ENCODE results near the gene ENDOV.

The ENDOV gene

GRCh38 chr17:80384078-80384960 lies 30.6 kb upstream of the ENDOV start:
- no peak overlapping the region for H2BK120ac ChIP-seq (ENCODE audit: insufficient read depth, low read length, poor library complexity)
- no peak overlapping the region for H3K14ac ChIP-seq (ENCODE audit: low read length)
- no peak overlapping the region for H3K23ac ChIP-seq (ENCODE audit: low read length)
- no CpG with 5 or more reads among the region's 24 CpGs for WGBS (ENCODE audit: extremely low coverage, insufficient coverage, insufficient read length)
- no peak overlapping the region for H3K4ac ChIP-seq (ENCODE audit: low read depth, low read length)
- H3K79me2 ChIP-seq (ENCODE audit: control insufficient read depth, insufficient read depth, low read length, poor library complexity): no peaks in the 10 kb centered on the region
- H4K91ac ChIP-seq (ENCODE audit: low read depth, low read length): no peak overlapping the region
- no peak overlapping the region for H2BK5ac ChIP-seq (ENCODE audit: low read depth, low read length, poor library complexity)
- no peak overlapping the region for H3K4me2 ChIP-seq (ENCODE audit: low read length)
- no peak overlapping the region for H4K12ac ChIP-seq (ENCODE audit: low read depth, low read length)
- peaks cover 2 to 8% of the 10 kb centered on the region in 2 experiments for H3K4me1 ChIP-seq (ENCODE audit: control insufficient read depth in 1 of 2, insufficient read depth in 2 of 2, low read length in 2 of 2)
- no peaks in the 10 kb centered on the region for H3K27me3 ChIP-seq (ENCODE audit: insufficient read depth, low read length)
- no peak overlapping the region for H3K18ac ChIP-seq (ENCODE audit: low read length)
- H3K27ac ChIP-seq (ENCODE audit: low read depth, low read length): no peak overlapping the region
- no peak overlapping the region for H3K4me3 ChIP-seq (ENCODE audit: low read depth, low read length)
- no peaks in the 10 kb centered on the region for H3K9me3 ChIP-seq (ENCODE audit: insufficient read depth, low read depth, low read length)
- no peak overlapping the region for H4K8ac ChIP-seq (ENCODE audit: low read depth, low read length)
- H2BK12ac ChIP-seq (ENCODE audit: low read length): no peak overlapping the region
- no peak overlapping the region for H2AK5ac ChIP-seq (ENCODE audit: low read length)
- DNase-seq: no peak
- H3K36me3 ChIP-seq (ENCODE audit: control insufficient read depth in 1 of 2, insufficient read depth in 2 of 2, low read length in 2 of 2): peaks cover 64 to 66% of the 10 kb centered on the region in 2 experiments
- H3K79me1 ChIP-seq (ENCODE audit: low read length): no peaks in the 10 kb centered on the region
- H3K9ac ChIP-seq (ENCODE audit: low read length): no peak overlapping the region
- H2AFZ ChIP-seq (ENCODE audit: insufficient read depth, low read length, poor library complexity): no peak overlapping the region

- Histone ChIP-seq H3K23ac (ENCODE audit: low read length) (no peak overlapping the region), H3K79me2 (ENCODE audit: control insufficient read depth, insufficient read depth, low read length, poor library complexity) (no peaks in the 10 kb centered on the region)
- no CpG with 5 or more reads among the region's 9 CpGs for WGBS (ENCODE audit: extremely low coverage, insufficient coverage, insufficient read length)
Measured at GRCh38 chr17:80385046-80385445, 29.9 kb upstream of the ENDOV start.

GRCh38 chr17:80386341-80386740 lies 28.6 kb upstream of the ENDOV start:
- WGBS (ENCODE audit: extremely low coverage, insufficient coverage, insufficient read length): no CpG with 5 or more reads among the region's 14 CpGs
- no peaks in the 10 kb centered on the region for H3K27me3 ChIP-seq (ENCODE audit: insufficient read depth, low read length)
- H4K8ac ChIP-seq (ENCODE audit: low read depth, low read length): no peak overlapping the region
- H3K79me2 ChIP-seq (ENCODE audit: control insufficient read depth, insufficient read depth, low read length, poor library complexity): no peaks in the 10 kb centered on the region
- H2AFZ ChIP-seq (ENCODE audit: insufficient read depth, low read length, poor library complexity): no peak overlapping the region
- H4K91ac ChIP-seq (ENCODE audit: low read depth, low read length): no peak overlapping the region
- no peak overlapping the region for H3K4ac ChIP-seq (ENCODE audit: low read depth, low read length)
- H3K23ac ChIP-seq (ENCODE audit: low read length): no peak overlapping the region
- H2AK5ac ChIP-seq (ENCODE audit: low read length): no peak overlapping the region
- H3K18ac ChIP-seq (ENCODE audit: low read length): no peak overlapping the region
- no peaks in the 10 kb centered on the region for H3K9me3 ChIP-seq (ENCODE audit: insufficient read depth, low read depth, low read length)
- no peak for DNase-seq
- H3K36me3 ChIP-seq (ENCODE audit: control insufficient read depth in 1 of 2, insufficient read depth in 2 of 2, low read length in 2 of 2): peaks cover 56 to 59% of the 10 kb centered on the region in 2 experiments
- no peak overlapping the region for H3K27ac ChIP-seq (ENCODE audit: low read depth, low read length)
- H2BK5ac ChIP-seq (ENCODE audit: low read depth, low read length, poor library complexity): no peak overlapping the region
- no peak overlapping the region for H2BK12ac ChIP-seq (ENCODE audit: low read length)
- H2BK120ac ChIP-seq (ENCODE audit: insufficient read depth, low read length, poor library complexity): no peak overlapping the region
- H3K4me3 ChIP-seq (ENCODE audit: low read depth, low read length): no peak overlapping the region
- H4K12ac ChIP-seq (ENCODE audit: low read depth, low read length): no peak overlapping the region
- H3K79me1 ChIP-seq (ENCODE audit: low read length): no peaks in the 10 kb centered on the region
- H3K9ac ChIP-seq (ENCODE audit: low read length): no peak overlapping the region
- H3K14ac ChIP-seq (ENCODE audit: low read length): no peak overlapping the region
- H3K4me2 ChIP-seq (ENCODE audit: low read length): no peak overlapping the region
- peaks cover 8 to 16% of the 10 kb centered on the region in 2 experiments for H3K4me1 ChIP-seq (ENCODE audit: control insufficient read depth in 1 of 2, insufficient read depth in 2 of 2, low read length in 2 of 2)

More at GRCh38 chr17:80385046-80385445, 29.9 kb upstream of the ENDOV start:
- Histone ChIP-seq H2BK120ac (ENCODE audit: insufficient read depth, low read length, poor library complexity) (no peak overlapping the region), H4K12ac (ENCODE audit: low read depth, low read length) (no peak overlapping the region), H4K91ac (ENCODE audit: low read depth, low read length) (no peak overlapping the region), H3K4me3 (ENCODE audit: low read depth, low read length) (no peak overlapping the region), H3K14ac (ENCODE audit: low read length) (no peak overlapping the region), H3K18ac (ENCODE audit: low read length) (no peak overlapping the region), H2AFZ (ENCODE audit: insufficient read depth, low read length, poor library complexity) (no peak overlapping the region), H3K4ac (ENCODE audit: low read depth, low read length) (no peak overlapping the region), H3K27me3 (ENCODE audit: insufficient read depth, low read length) (no peaks in the 10 kb centered on the region), H3K4me1 (ENCODE audit: control insufficient read depth in 1 of 2, insufficient read depth in 2 of 2, low read length in 2 of 2) (peaks cover 7 to 14% of the 10 kb centered on the region in 2 experiments), H3K9me3 (ENCODE audit: insufficient read depth, low read depth, low read length) (no peaks in the 10 kb centered on the region), H3K27ac (ENCODE audit: low read depth, low read length) (no peak overlapping the region), H3K9ac (ENCODE audit: low read length) (no peak overlapping the region), H4K8ac (ENCODE audit: low read depth, low read length) (no peak overlapping the region), H3K79me1 (ENCODE audit: low read length) (no peaks in the 10 kb centered on the region), H3K4me2 (ENCODE audit: low read length) (no peak overlapping the region), H2BK12ac (ENCODE audit: low read length) (no peak overlapping the region), H2BK5ac (ENCODE audit: low read depth, low read length, poor library complexity) (no peak overlapping the region), H3K36me3 (ENCODE audit: control insufficient read depth in 1 of 2, insufficient read depth in 2 of 2, low read length in 2 of 2) (peaks cover 63 to 67% of the 10 kb centered on the region in 2 experiments), H2AK5ac (ENCODE audit: low read length) (no peak overlapping the region)
- no peak for DNase-seq

GRCh38 chr17:80387071-80387470 lies 27.9 kb upstream of the ENDOV start:
- Histone ChIP-seq H4K8ac (ENCODE audit: low read depth, low read length) (no peak overlapping the region), H2AK5ac (ENCODE audit: low read length) (no peak overlapping the region), H3K36me3 (ENCODE audit: control insufficient read depth in 1 of 2, insufficient read depth in 2 of 2, low read length in 2 of 2) (peaks cover 50 to 53% of the 10 kb centered on the region in 2 experiments), H3K23ac (ENCODE audit: low read length) (no peak overlapping the region), H3K27me3 (ENCODE audit: insufficient read depth, low read length) (no peaks in the 10 kb centered on the region), H3K4me1 (ENCODE audit: control insufficient read depth in 1 of 2, insufficient read depth in 2 of 2, low read length in 2 of 2) (peaks cover 8 to 16% of the 10 kb centered on the region in 2 experiments), H3K9ac (ENCODE audit: low read length) (peak overlapping the region; percentile 22), H3K9me3 (ENCODE audit: insufficient read depth, low read depth, low read length) (no peaks in the 10 kb centered on the region), H3K14ac (ENCODE audit: low read length) (no peak overlapping the region), H3K79me2 (ENCODE audit: control insufficient read depth, insufficient read depth, low read length, poor library complexity) (no peaks in the 10 kb centered on the region), H3K18ac (ENCODE audit: low read length) (no peak overlapping the region), H2AFZ (ENCODE audit: insufficient read depth, low read length, poor library complexity) (no peak overlapping the region), H3K4me3 (ENCODE audit: low read depth, low read length) (no peak overlapping the region), H3K4ac (ENCODE audit: low read depth, low read length) (no peak overlapping the region), H3K79me1 (ENCODE audit: low read length) (no peaks in the 10 kb centered on the region), H4K91ac (ENCODE audit: low read depth, low read length) (no peak overlapping the region), H3K4me2 (ENCODE audit: low read length) (no peak overlapping the region), H3K27ac (ENCODE audit: low read depth, low read length) (no peak overlapping the region), H2BK120ac (ENCODE audit: insufficient read depth, low read length, poor library complexity) (no peak overlapping the region), H4K12ac (ENCODE audit: low read depth, low read length) (no peak overlapping the region), H2BK5ac (ENCODE audit: low read depth, low read length, poor library complexity) (no peak overlapping the region), H2BK12ac (ENCODE audit: low read length) (no peak overlapping the region)
- no peak for DNase-seq
- WGBS (ENCODE audit: extremely low coverage, insufficient coverage, insufficient read length): no CpG with 5 or more reads among the region's 7 CpGs

Data from trophoblast cell (in vitro differentiated cells and primary cell).